ENCODE data around the gene MPDU1.
"Not testable (repeated sequence)": the region's sequence is repeated elsewhere in the genome, so short reads cannot be mapped to it uniquely, and the experiment has no call there.

MPDU1 gene

DNA sequence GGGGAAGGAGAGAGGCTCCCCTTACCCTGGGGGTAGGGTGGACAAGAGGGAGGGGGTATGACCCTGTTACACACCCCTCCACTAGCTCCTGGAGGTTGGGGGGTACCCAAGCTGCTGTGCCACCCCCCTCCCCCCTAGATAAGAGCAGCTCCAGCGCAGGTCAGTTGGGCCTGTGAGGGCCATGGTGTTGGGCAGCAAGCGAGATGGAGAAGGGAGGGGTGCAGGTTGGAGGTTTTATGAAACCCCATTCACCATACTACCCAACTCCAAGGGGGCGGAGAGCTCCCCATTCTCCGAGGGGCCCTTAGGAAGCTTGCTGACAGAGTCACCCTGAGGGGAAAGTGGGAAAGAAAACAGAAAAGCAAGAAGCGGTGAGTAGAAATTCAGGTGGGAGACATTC lies 7.9 kb downstream of the MPDU1 start:
- H3K27ac ChIP-seq = no peak overlapping the region
- TF ChIP-seq, protein P1, sequence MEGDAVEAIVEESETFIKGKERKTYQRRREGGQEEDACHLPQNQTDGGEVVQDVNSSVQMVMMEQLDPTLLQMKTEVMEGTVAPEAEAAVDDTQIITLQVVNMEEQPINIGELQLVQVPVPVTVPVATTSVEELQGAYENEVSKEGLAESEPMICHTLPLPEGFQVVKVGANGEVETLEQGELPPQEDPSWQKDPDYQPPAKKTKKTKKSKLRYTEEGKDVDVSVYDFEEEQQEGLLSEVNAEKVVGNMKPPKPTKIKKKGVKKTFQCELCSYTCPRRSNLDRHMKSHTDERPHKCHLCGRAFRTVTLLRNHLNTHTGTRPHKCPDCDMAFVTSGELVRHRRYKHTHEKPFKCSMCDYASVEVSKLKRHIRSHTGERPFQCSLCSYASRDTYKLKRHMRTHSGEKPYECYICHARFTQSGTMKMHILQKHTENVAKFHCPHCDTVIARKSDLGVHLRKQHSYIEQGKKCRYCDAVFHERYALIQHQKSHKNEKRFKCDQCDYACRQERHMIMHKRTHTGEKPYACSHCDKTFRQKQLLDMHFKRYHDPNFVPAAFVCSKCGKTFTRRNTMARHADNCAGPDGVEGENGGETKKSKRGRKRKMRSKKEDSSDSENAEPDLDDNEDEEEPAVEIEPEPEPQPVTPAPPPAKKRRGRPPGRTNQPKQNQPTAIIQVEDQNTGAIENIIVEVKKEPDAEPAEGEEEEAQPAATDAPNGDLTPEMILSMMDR (IDR thresholded peaks at IDR 0.05) = no peak
- DNase-seq (ENCODE audit: low spot score) = no peak
- H3K4me3 ChIP-seq = no peak overlapping the region

DNA sequence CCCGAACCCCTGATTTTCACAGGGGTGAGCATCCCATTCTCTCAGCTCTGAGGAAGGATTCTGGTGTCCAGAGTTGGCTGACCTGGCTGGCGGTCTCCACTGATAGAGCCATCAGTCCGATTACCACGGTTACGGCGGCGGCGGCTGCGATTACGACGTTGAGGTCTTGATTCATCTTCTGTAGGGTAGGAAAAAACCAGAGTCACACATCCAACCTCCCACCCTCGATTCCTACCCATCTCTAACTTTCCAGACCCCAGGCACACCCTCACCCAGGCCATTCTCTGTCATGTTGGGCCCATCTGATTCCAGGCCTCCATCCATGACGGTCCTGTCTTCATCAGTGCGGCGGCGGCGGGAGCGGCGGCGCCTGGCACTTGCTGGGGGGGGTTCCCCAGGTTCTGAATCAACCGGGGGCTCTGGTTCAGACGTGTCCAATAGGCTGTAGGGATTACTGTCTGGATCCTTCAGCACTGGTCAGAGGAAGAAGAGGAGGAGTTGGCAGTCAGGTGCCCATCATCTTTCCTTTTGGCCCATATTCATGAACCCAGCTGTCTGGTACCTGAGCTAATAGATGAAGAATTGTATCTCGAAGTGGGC lies 8.9 kb downstream of the MPDU1 start:
- Histone ChIP-seq H3K4me3 (no peak overlapping the region), H3K27ac (no peak overlapping the region)
- DNase-seq (ENCODE audit: low spot score) = no peak
- TF ChIP-seq, protein P1 (IDR thresholded peaks at IDR 0.05) = no peak

DNA sequence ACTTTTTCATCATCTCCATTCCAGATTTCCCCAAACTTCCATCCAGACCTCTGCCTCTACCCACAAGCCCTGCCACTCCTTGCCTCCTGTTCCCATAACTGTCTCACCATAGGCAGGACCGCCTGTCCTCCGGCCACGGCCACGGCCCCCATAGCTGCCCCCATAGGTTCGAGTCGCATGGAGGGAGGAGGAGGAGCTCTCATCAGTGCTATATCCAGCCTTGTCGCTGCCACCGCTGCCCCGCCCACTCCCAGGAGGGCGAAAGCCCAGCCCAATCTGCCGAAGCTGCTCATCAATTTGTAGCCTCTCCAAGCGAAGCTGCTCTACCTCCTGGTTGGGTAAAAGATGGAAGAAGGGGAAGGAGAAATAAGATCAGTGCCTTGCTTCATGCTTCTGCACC lies 9.6 kb downstream of the MPDU1 start:
- TF ChIP-seq, protein P1 (IDR thresholded peaks at IDR 0.05) = no peak
- no peak for DNase-seq (ENCODE audit: low spot score)
- Histone ChIP-seq H3K4me3 (no peak overlapping the region), H3K27ac (no peak overlapping the region)

DNA sequence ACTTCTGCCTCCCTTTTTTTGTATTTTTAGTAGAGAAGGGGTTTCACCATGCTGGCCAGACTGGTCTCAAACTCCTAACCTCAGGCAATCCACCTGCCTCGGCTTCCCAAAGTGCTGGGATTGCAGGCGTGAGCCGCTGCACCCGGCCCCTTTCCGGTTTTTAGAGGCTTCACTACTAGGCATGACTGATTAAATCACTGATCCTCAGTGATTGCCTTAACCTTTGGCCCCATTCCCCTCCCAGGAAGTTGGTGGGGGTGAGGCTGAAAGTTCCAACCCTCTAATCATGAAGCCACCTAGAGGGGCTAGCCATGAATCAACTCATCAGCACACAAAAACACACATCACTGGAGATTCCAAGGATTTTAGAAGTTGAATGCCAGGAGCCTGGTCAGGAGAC lies 13.9 kb downstream of the MPDU1 start:
- DNase-seq (ENCODE audit: low spot score); H3K4me3 ChIP-seq; H3K27ac ChIP-seq: not testable (repeated sequence)

DNA sequence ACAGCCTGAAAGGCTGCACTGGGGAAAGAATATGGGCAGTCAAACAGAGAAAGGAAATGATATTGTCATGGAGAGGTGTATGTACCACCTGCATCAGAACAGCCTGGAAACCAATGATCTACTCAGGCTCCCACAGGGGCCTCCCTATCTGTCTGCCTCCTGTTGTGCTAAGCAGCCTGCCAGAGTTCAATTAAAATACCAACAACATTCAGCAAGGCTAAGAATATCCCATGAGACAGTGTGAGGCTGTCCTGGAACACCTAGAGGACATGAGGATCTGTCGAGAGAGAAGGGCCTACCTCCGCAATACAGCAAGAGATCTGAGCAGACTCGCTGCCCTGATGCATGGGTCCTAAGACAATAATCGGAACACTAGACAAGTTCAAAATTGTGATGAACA lies 22.6 kb downstream of the MPDU1 start:
- TF ChIP-seq, protein P1 (IDR thresholded peaks at IDR 0.05) = no peak
- no peak overlapping the region for H3K27ac ChIP-seq
- H3K4me3 ChIP-seq = no peak overlapping the region
- no peak for DNase-seq (ENCODE audit: low spot score)

DNA sequence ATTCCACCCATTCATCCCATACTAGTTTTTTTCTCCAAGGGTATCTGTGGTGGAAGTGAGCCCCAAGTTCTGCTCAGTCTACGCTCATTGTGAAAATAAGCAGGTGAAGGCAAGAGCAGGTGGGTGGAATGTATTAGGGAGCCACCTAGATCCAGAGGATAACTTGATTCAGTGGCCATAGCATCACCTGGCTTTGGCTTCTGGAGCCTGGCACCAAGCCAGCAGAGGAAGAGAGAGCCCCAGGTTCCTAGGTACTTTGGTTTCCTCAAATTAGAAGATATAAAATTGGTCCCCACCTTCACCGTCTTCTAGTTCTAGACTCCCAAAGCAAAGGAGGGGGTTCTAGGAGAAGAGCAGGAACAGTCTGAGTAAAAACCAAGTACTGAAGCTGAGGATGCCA lies 27.0 kb downstream of the MPDU1 start:
- TF ChIP-seq, protein P1 (IDR thresholded peaks at IDR 0.05) = no peak

DNA sequence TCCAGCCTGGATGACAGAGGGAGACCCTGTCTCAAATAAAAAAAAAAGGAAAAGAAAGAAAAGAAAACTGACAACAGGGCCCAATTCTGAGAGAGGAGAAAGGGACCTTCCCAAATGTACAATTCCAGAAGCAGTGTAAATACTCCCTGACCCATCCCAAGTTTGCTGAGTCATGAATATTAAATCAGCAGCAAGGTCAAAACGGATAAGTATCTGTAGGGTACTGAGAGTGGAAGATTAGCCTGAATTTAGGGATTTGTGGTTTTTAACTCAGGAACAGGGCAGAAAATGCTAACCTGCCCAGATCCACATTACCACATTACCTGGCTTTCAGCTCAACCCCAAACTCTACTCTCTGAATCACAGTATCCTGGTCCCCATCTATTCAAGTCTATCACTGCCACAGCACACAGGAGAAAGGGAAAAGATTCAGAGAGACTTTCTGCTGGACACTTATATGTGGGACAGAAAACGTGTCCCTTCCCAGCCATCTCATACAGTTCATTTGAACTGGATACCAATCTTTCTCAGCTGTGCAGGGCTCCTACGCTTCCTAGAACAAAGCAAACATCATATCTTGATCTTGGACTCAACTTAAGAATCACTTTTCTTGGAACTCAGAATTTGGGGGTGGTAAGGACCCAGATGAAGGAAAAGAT lies 28.1 kb downstream of the MPDU1 start:
- peak overlapping the region; percentile 16 for H3K4me3 ChIP-seq
- no peak overlapping the region for H3K27ac ChIP-seq
- TF ChIP-seq, protein P1 (IDR thresholded peaks at IDR 0.05) = no peak
- no peak for DNase-seq (ENCODE audit: low spot score)

More for the DNA sequence above, 27.0 kb downstream of the MPDU1 start:
- Histone ChIP-seq H3K27ac (no peak overlapping the region), H3K4me3 (no peak overlapping the region)
- DNase-seq (ENCODE audit: low spot score) = no peak

All from coronary artery (tissue), 2 donors.